Muscle layer of duodenum (tissue), 2 donors: Measurements from ENCODE around the gene ATG14.
"Not testable (repeated sequence)": the region's sequence is repeated elsewhere in the genome, so short reads cannot be mapped to it uniquely, and the experiment has no call there.

Experiments
- H3K27ac ChIP-seq: one replicate; pipeline ENCODE4 v1.7.0; 2013; ENCODE audit warnings: mild to moderate bottlenecking, low read length
- H3K27me3 ChIP-seq: one replicate; pipeline ENCODE4 v1.7.0; 2013; ENCODE audit warnings: low read depth, mild to moderate bottlenecking, control low read depth, low read length
- H3K36me3 ChIP-seq, 2 donors: one replicate each; pipeline ENCODE4 v1.7.0; 2013; ENCODE audit warnings: low read length in 2 of 2, control low read depth in 1 of 2, mild to moderate bottlenecking in 1 of 2; ENCODE audit not compliant: insufficient read depth in 2 of 2, control insufficient read depth in 1 of 2
- H3K4me1 ChIP-seq, 2 donors: one replicate each; pipeline ENCODE4 v1.7.0; 2013; ENCODE audit warnings: low read length in 2 of 2, mild to moderate bottlenecking in 2 of 2, control low read depth in 1 of 2, moderate library complexity in 1 of 2; ENCODE audit not compliant: insufficient read depth in 2 of 2, control insufficient read depth in 1 of 2
- H3K4me3 ChIP-seq, 2 donors: one replicate each; pipeline ENCODE4 v1.7.0; 2013; ENCODE audit warnings: low read length in 2 of 2, low read depth in 1 of 2, mild to moderate bottlenecking in 1 of 2
- H3K9me3 ChIP-seq, 2 donors: one replicate each; pipeline ENCODE4 v1.7.0; 2013; ENCODE audit warnings: low read length in 2 of 2, control low read depth in 1 of 2, mild to moderate bottlenecking in 1 of 2; ENCODE audit not compliant: control insufficient read depth in 1 of 2
- donor health status: healthy.

Gene ATG14

GRCh38 chr14:55384536-55384935, 27.1 kb downstream of the ATG14 start:
- Histone ChIP-seq H3K4me1 (no peaks in the 10 kb centered on the region), H3K4me3 (no peak overlapping the region), H3K27ac (no peak overlapping the region), H3K27me3 (no peaks in the 10 kb centered on the region), H3K9me3 (no peaks in the 10 kb centered on the region), H3K36me3 (peaks cover 20 to 50% of the 10 kb centered on the region in 2 donors)

- Histone ChIP-seq H3K9me3 (no peaks in the 10 kb centered on the region), H3K27ac (no peak overlapping the region), H3K4me1 (no peaks in the 10 kb centered on the region), H3K36me3 (peaks cover 20 to 51% of the 10 kb centered on the region in 2 donors), H3K27me3 (no peaks in the 10 kb centered on the region), H3K4me3 (no peak overlapping the region)
Observed at GRCh38 chr14:55383541-55384140, 28.0 kb downstream of the ATG14 start.

GRCh38 chr14:55383056-55383466, 28.6 kb downstream of the ATG14 start:
- not testable (repeated sequence) for H3K27ac ChIP-seq, H3K9me3 ChIP-seq, H3K4me3 ChIP-seq, H3K4me1 ChIP-seq, H3K27me3 ChIP-seq
- peaks cover 20 to 53% of the 10 kb centered on the region in 2 donors for H3K36me3 ChIP-seq

GRCh38 chr14:55382483-55382882, 29.1 kb downstream of the ATG14 start:
- Histone ChIP-seq H3K4me3 (no peak overlapping the region), H3K4me1 (no peaks in the 10 kb centered on the region), H3K27me3 (no peaks in the 10 kb centered on the region), H3K27ac (no peak overlapping the region), H3K36me3 (peaks cover 21 to 58% of the 10 kb centered on the region in 2 donors), H3K9me3 (no peaks in the 10 kb centered on the region)

GRCh38 chr14:55381561-55381960, 30.1 kb downstream of the ATG14 start:
- Histone ChIP-seq H3K36me3 (peaks cover 27 to 67% of the 10 kb centered on the region in 2 donors), H3K9me3 (no peaks in the 10 kb centered on the region), H3K27ac (no peak overlapping the region), H3K27me3 (no peaks in the 10 kb centered on the region), H3K4me3 (no peak overlapping the region), H3K4me1 (no peaks in the 10 kb centered on the region)

GRCh38 chr14:55381040-55381439, 30.6 kb downstream of the ATG14 start:
- no peaks in the 10 kb centered on the region for H3K27me3 ChIP-seq
- H3K4me1 ChIP-seq: no peaks in the 10 kb centered on the region
- no peak overlapping the region for H3K27ac ChIP-seq
- peaks cover 32 to 72% of the 10 kb centered on the region in 2 donors for H3K36me3 ChIP-seq
- H3K9me3 ChIP-seq: no peaks in the 10 kb centered on the region
- H3K4me3 ChIP-seq: no peak overlapping the region

- no peaks in the 10 kb centered on the region for H3K9me3 ChIP-seq
- no peaks in the 10 kb centered on the region for H3K27me3 ChIP-seq
- H3K27ac ChIP-seq: no peak overlapping the region
- peaks cover 34 to 74% of the 10 kb centered on the region in 2 donors for H3K36me3 ChIP-seq
- H3K4me3 ChIP-seq: no peak overlapping the region
- no peaks in the 10 kb centered on the region for H3K4me1 ChIP-seq
Observed at GRCh38 chr14:55377236-55377635, 34.4 kb downstream of the ATG14 start.

GRCh38 chr14:55374771-55375170, 36.9 kb downstream of the ATG14 start:
- H3K36me3 ChIP-seq: peaks cover 17 to 65% of the 10 kb centered on the region in 2 donors
- H3K4me3 ChIP-seq: no peak overlapping the region
- no peaks in the 10 kb centered on the region for H3K9me3 ChIP-seq
- H3K27me3 ChIP-seq: no peaks in the 10 kb centered on the region
- H3K27ac ChIP-seq: no peak overlapping the region
- H3K4me1 ChIP-seq: no peaks in the 10 kb centered on the region

GRCh38 chr14:55373784-55374705, 37.6 kb downstream of the ATG14 start:
- H3K9me3 ChIP-seq: no peaks in the 10 kb centered on the region
- H3K27me3 ChIP-seq: no peaks in the 10 kb centered on the region
- no peak overlapping the region for H3K4me3 ChIP-seq
- peaks cover 25 to 67% of the 10 kb centered on the region in 2 donors for H3K36me3 ChIP-seq
- no peak overlapping the region for H3K27ac ChIP-seq
- H3K4me1 ChIP-seq: no peaks in the 10 kb centered on the region

- Histone ChIP-seq H3K27me3 (no peaks in the 10 kb centered on the region), H3K36me3 (peaks cover 32 to 67% of the 10 kb centered on the region in 2 donors), H3K4me3 (no peak overlapping the region), H3K4me1 (no peaks in the 10 kb centered on the region), H3K9me3 (no peaks in the 10 kb centered on the region), H3K27ac (no peak overlapping the region)
Observed at GRCh38 chr14:55372825-55373224, 38.8 kb downstream of the ATG14 start.

GRCh38 chr14:55372423-55372822, 39.2 kb downstream of the ATG14 start:
- Histone ChIP-seq H3K4me3 (no peak overlapping the region), H3K36me3 (peaks cover 30 to 66% of the 10 kb centered on the region in 2 donors), H3K27ac (no peak overlapping the region), H3K4me1 (no peaks in the 10 kb centered on the region), H3K27me3 (no peaks in the 10 kb centered on the region), H3K9me3 (no peaks in the 10 kb centered on the region)
